ENCODE data around the gene PALMD. TPM values are rescaled to one million over a fixed set of nuclear protein-coding genes. Genes with fewer than 3 reads are reported as not detected.

Gene PALMD
- total RNA-seq, 2 experiments from 2014 or later: not detected

DNA sequence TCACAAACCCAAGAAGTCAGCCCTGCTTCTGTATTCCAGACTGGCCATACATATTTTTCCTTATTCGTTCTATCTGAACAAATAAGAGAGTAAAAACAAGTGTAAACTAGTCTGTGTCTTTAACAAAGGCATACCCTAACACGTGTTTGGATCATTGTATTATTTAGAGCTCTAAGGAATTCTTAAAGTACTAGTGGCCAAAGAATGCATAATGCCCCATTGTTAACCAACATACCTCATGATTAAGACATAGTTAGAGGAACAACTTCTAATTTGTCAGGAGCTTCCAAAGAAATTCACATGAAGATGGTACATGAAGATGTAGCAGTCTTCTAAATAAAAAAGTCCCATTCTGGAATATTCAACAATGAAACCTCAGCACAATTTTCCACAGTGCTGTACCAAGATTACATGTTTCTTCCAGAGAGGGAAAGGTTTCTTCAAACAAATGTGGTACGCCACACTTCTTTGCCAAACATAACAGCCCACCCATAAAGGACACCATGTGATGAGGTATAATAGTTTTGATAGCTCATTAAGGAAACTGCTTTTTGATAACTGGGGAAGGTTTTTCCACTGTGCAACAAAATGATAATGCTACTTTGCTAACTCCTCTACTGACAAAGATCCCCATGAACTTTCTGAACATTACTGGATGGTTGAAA is 5.0 kb downstream of the PALMD start:
- POLR2A ChIA-PET: no interaction called here
- H3K36me3 Mint-ChIP-seq (ENCODE audit: low read depth): no peaks in the 10 kb centered on the region
- CTCF ChIA-PET: interaction anchor here (1.4 kb wide), 1 partner anchor 33 kb away, joined by 3 read pairs; no protein-coding TSS in a partner anchor
- no peaks in the 10 kb centered on the region for H3K4me1 Mint-ChIP-seq (ENCODE audit: low read depth)
- H3K9me3 Mint-ChIP-seq (ENCODE audit: insufficient read depth): no peaks in the 10 kb centered on the region
- H3K27me3 Mint-ChIP-seq (ENCODE audit: low read depth): peaks cover 24% of the 10 kb centered on the region
- no peak overlapping the region for H3K4me3 Mint-ChIP-seq
- H3K27ac Mint-ChIP-seq: no peak overlapping the region
- no peak for DNase-seq
- ATAC-seq: no peak

DNA sequence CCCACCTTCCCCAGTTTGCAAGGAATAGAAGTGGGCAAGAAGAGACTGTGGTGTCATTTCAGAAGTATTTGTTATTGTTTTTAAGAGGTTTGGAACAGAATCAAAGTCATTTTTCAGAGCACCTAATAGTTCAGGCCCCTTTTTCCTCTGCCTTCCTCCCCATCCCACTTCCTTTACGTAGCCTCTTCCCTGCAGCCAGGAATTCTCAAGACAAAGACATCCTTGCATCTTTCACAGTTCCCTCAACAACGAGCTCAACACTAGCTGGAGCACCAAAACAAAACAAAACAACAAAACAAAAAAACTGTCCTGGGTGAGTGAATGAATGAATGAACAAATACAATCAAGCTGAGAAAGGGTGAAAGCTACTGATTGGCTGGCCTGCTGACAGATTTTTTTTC is 7.0 kb downstream of the PALMD start:
- ATAC-seq: no peak
- Mint-ChIP-seq H3K4me3 (no peak overlapping the region), H3K27me3 (ENCODE audit: low read depth) (peaks cover 14% of the 10 kb centered on the region), H3K9me3 (ENCODE audit: insufficient read depth) (no peaks in the 10 kb centered on the region), H3K27ac (no peak overlapping the region), H3K36me3 (ENCODE audit: low read depth) (no peaks in the 10 kb centered on the region), H3K4me1 (ENCODE audit: low read depth) (no peaks in the 10 kb centered on the region)
- POLR2A ChIA-PET: no interaction called here
- CTCF ChIA-PET: interaction anchor here (1.5 kb wide), 1 partner anchor 33 kb away, joined by 3 read pairs; no protein-coding TSS in a partner anchor
- DNase-seq: no peak

DNA sequence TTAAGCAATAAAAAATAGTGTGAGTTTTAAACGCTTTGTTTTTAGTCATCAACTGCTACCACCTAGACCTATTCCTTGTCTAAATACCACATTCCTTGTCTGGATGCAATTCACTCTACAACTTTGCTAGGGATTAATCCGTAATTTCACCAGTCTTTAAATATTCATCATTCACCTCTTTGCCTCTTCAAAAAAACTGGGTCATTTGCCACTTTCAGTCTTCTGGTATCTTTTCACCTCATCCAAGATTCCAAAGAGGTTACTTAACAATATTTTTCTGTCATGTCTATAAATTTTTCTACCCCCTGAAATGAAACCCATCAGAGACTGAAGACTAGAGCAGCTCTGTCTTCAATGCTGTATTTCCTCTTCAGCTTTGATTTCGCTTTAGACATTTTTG is 9.5 kb downstream of the PALMD start:
- DNase-seq: no peak
- no peaks in the 10 kb centered on the region for H3K9me3 Mint-ChIP-seq (ENCODE audit: insufficient read depth)
- H3K36me3 Mint-ChIP-seq (ENCODE audit: low read depth): no peaks in the 10 kb centered on the region
- ATAC-seq: no peak
- ChIA-PET CTCF (no interaction called here), POLR2A (no interaction called here)
- H3K4me3 Mint-ChIP-seq: no peak overlapping the region
- peaks cover 12% of the 10 kb centered on the region for H3K27me3 Mint-ChIP-seq (ENCODE audit: low read depth)
- no peaks in the 10 kb centered on the region for H3K4me1 Mint-ChIP-seq (ENCODE audit: low read depth)
- no peak overlapping the region for H3K27ac Mint-ChIP-seq

- Mint-ChIP-seq H3K4me3 (no peak overlapping the region), H3K27ac (no peak overlapping the region), H3K4me1 (ENCODE audit: low read depth) (no peaks in the 10 kb centered on the region), H3K36me3 (ENCODE audit: low read depth) (no peaks in the 10 kb centered on the region), H3K9me3 (ENCODE audit: insufficient read depth) (no peaks in the 10 kb centered on the region), H3K27me3 (ENCODE audit: low read depth) (peaks cover 12% of the 10 kb centered on the region)
- ATAC-seq (no peak), DNase-seq (no peak)
- POLR2A ChIA-PET: no interaction called here
- CTCF ChIA-PET: no interaction called here
Observed at GRCh38 chr1:99656701-99657100, 10.8 kb downstream of the PALMD start.

DNA sequence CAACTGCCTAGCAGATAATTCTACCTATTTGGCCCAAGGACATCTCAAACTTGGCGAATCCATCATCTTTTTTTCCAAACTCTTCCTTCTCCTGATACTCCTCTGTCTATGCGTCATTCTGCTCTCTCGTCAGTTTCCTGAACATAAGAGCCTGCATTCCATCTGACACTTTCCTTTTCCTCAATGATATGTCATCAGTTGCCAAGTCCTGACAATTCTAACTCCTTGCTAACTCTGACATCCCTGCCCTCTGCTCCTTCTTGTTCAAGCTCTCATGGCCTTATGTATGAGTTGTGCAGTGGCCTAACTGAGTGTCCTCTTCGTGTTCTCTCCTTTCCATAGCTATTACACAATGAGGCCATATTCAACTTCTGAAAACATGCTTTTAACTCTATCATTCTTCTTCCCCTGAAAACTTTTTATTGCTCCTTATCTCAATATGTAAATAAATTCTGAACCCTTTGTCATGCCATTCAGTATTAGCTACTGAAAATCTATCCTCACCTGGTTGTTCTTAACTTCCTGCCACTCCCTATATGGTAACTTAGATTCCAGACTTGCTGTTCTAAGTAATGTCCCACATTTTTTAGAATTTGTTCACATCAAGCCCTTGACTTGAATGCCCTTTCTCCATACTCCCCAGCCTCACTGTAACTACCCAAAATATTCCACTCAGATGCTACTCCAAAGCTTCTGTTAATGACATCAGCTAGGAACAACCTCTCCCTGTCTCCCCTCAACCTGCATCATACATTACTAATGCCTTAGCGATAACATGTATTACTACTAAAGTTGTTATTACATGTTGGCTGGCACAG is 11.5 kb downstream of the PALMD start:
- ATAC-seq (no peak), DNase-seq (no peak)
- Mint-ChIP-seq H3K27ac (no peak overlapping the region), H3K9me3 (ENCODE audit: insufficient read depth) (no peaks in the 10 kb centered on the region), H3K4me1 (ENCODE audit: low read depth) (no peaks in the 10 kb centered on the region), H3K4me3 (no peak overlapping the region), H3K36me3 (ENCODE audit: low read depth) (no peaks in the 10 kb centered on the region), H3K27me3 (ENCODE audit: low read depth) (peaks cover 16% of the 10 kb centered on the region)
- ChIA-PET CTCF (no interaction called here), POLR2A (no interaction called here)

DNA sequence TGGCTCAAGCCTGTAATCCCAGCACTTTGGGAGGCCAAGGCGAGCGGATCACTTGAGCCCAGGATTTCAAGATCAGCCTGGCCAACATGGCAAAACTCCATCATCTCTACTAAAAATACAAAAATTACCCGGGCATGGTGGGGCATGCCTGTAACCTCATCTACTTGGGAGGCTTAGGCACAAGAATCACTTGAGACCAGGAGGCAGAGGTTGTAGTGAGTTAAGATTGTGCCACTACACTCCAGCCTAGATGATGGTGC is 12.0 kb downstream of the PALMD start:
- H3K27ac Mint-ChIP-seq: no peak overlapping the region
- CTCF ChIA-PET: no interaction called here
- H3K4me3 Mint-ChIP-seq: no peak overlapping the region
- H3K27me3 Mint-ChIP-seq (ENCODE audit: low read depth): peaks cover 13% of the 10 kb centered on the region
- no peaks in the 10 kb centered on the region for H3K36me3 Mint-ChIP-seq (ENCODE audit: low read depth)
- H3K4me1 Mint-ChIP-seq (ENCODE audit: low read depth): no peaks in the 10 kb centered on the region
- ATAC-seq (no peak), DNase-seq (no peak)
- no peaks in the 10 kb centered on the region for H3K9me3 Mint-ChIP-seq (ENCODE audit: insufficient read depth)
- POLR2A ChIA-PET: no interaction called here

GRCh38 chr1:99659755-99660210 is 13.9 kb downstream of the PALMD start:
- Mint-ChIP-seq H3K36me3 (ENCODE audit: low read depth) (no peaks in the 10 kb centered on the region), H3K27ac (no peak overlapping the region), H3K4me1 (ENCODE audit: low read depth) (no peaks in the 10 kb centered on the region), H3K27me3 (ENCODE audit: low read depth) (peaks cover 12% of the 10 kb centered on the region), H3K9me3 (ENCODE audit: insufficient read depth) (no peaks in the 10 kb centered on the region), H3K4me3 (no peak overlapping the region)
- POLR2A ChIA-PET: no interaction called here
- ATAC-seq: no peak
- CTCF ChIA-PET: interaction anchor here (0.9 kb wide), 1 partner anchor 31 kb away, joined by 3 read pairs; no protein-coding TSS in a partner anchor
- DNase-seq: no peak

- DNase-seq (no peak), ATAC-seq (no peak)
- Mint-ChIP-seq H3K4me1 (ENCODE audit: low read depth) (no peaks in the 10 kb centered on the region), H3K4me3 (no peak overlapping the region), H3K27me3 (ENCODE audit: low read depth) (peaks cover 14% of the 10 kb centered on the region), H3K27ac (no peak overlapping the region), H3K36me3 (ENCODE audit: low read depth) (no peaks in the 10 kb centered on the region), H3K9me3 (ENCODE audit: insufficient read depth) (no peaks in the 10 kb centered on the region)
- ChIA-PET POLR2A (no interaction called here), CTCF (interaction anchor here (0.9 to 2.6 kb wide), 3 partner anchors 14 to 31 kb away, joined by 3 to 8 read pairs (median 3); no protein-coding TSS in a partner anchor)
Observed at GRCh38 chr1:99660496-99660895, 14.6 kb downstream of the PALMD start.

- H3K36me3 Mint-ChIP-seq (ENCODE audit: low read depth): no peaks in the 10 kb centered on the region
- H3K27me3 Mint-ChIP-seq (ENCODE audit: low read depth): peaks cover 14% of the 10 kb centered on the region
- no peak overlapping the region for H3K27ac Mint-ChIP-seq
- POLR2A ChIA-PET: no interaction called here
- H3K4me1 Mint-ChIP-seq (ENCODE audit: low read depth): no peaks in the 10 kb centered on the region
- no peak for DNase-seq
- H3K4me3 Mint-ChIP-seq: no peak overlapping the region
- ATAC-seq: no peak
- no peaks in the 10 kb centered on the region for H3K9me3 Mint-ChIP-seq (ENCODE audit: insufficient read depth)
- CTCF ChIA-PET: interaction anchor here (1.6 to 2.6 kb wide), 2 partner anchors 12 to 24 kb away, joined by 3 to 8 read pairs; no protein-coding TSS in a partner anchor
Observed at GRCh38 chr1:99661780-99662179, 15.9 kb downstream of the PALMD start.

- no peak overlapping the region for H3K4me3 Mint-ChIP-seq
- H3K27ac Mint-ChIP-seq: no peak overlapping the region
- ChIA-PET CTCF (interaction anchor here (2.6 kb wide), 1 partner anchor 23 kb away, joined by 8 read pairs; no protein-coding TSS in a partner anchor), POLR2A (no interaction called here)
- no peaks in the 10 kb centered on the region for H3K4me1 Mint-ChIP-seq (ENCODE audit: low read depth)
- H3K36me3 Mint-ChIP-seq (ENCODE audit: low read depth): no peaks in the 10 kb centered on the region
- ATAC-seq (no peak), DNase-seq (no peak)
- peaks cover 14% of the 10 kb centered on the region for H3K27me3 Mint-ChIP-seq (ENCODE audit: low read depth)
- H3K9me3 Mint-ChIP-seq (ENCODE audit: insufficient read depth): no peaks in the 10 kb centered on the region
Observed at GRCh38 chr1:99662539-99663080, 16.7 kb downstream of the PALMD start.

GRCh38 chr1:99663501-99663900 is 17.6 kb downstream of the PALMD start:
- Mint-ChIP-seq H3K4me3 (no peak overlapping the region), H3K4me1 (ENCODE audit: low read depth) (no peaks in the 10 kb centered on the region), H3K27me3 (ENCODE audit: low read depth) (peaks cover 14% of the 10 kb centered on the region), H3K9me3 (ENCODE audit: insufficient read depth) (no peaks in the 10 kb centered on the region), H3K36me3 (ENCODE audit: low read depth) (no peaks in the 10 kb centered on the region), H3K27ac (no peak overlapping the region)
- ChIA-PET CTCF (no interaction called here), POLR2A (no interaction called here)
- DNase-seq: no peak
- no peak for ATAC-seq

GRCh38 chr1:99665212-99665611 is 19.3 kb downstream of the PALMD start:
- DNase-seq (no peak), ATAC-seq (no peak)
- no peaks in the 10 kb centered on the region for H3K36me3 Mint-ChIP-seq (ENCODE audit: low read depth)
- peaks cover 11% of the 10 kb centered on the region for H3K27me3 Mint-ChIP-seq (ENCODE audit: low read depth)
- POLR2A ChIA-PET: no interaction called here
- CTCF ChIA-PET: interaction anchor here (1.1 to 1.9 kb wide), 2 partner anchors 20 to 30 kb away, joined by 3 to 6 read pairs; no protein-coding TSS in a partner anchor
- no peaks in the 10 kb centered on the region for H3K4me1 Mint-ChIP-seq (ENCODE audit: low read depth)
- H3K4me3 Mint-ChIP-seq: no peak overlapping the region
- H3K9me3 Mint-ChIP-seq (ENCODE audit: insufficient read depth): no peaks in the 10 kb centered on the region
- H3K27ac Mint-ChIP-seq: no peak overlapping the region

Measured in activated CD8-positive, alpha-beta T cell treated with anti-CD3 and anti-CD28 coated beads, Interleukin-2, amount 10 ng/mL, durations not matched to agents 7 days and 5 days (primary cell).